LNCaP clone FGC (cell line): ENCODE results near the gene ANKMY2.

Experiments used
- DNase-seq: peaks from one replicate; pipeline ENCODE4 v3.0.0-alpha.2; 2011; ENCODE audit warnings: low read depth
- H3K4me3 ChIP-seq: 2 replicates; pipeline ENCODE4 v1.5.1; 2011; ENCODE audit warnings: mild to moderate bottlenecking, low read depth, low read length, control low read depth
- CTCF ChIP-seq: IDR thresholded peaks from 2 replicates; pipeline ENCODE4 v1.5.1; 2012; ENCODE audit warnings: mild to moderate bottlenecking; ENCODE audit not compliant: control insufficient read depth, insufficient read depth; ENCODE audit errors: extremely low read depth

Gene ANKMY2

GRCh38 chr7:16649196-16649595 is 3.6 kb upstream of the ANKMY2 start:
- DNase-seq, result no peak
- no peak overlapping the region for H3K4me3 ChIP-seq
- TF ChIP-seq CTCF, result no peak

GRCh38 chr7:16648551-16648950 is 3.0 kb upstream of the ANKMY2 start:
- no peak for TF ChIP-seq CTCF
- DNase-seq, result no peak
- no peak overlapping the region for H3K4me3 ChIP-seq

- H3K4me3 ChIP-seq, result peak overlapping the region; percentile 89
- no peak for DNase-seq
- TF ChIP-seq CTCF, result no peak
These were observed 1.9 kb upstream of the ANKMY2 start for GRCh38 chr7:16647435-16647960.

- TF ChIP-seq CTCF, result no peak
- peak overlapping the region; percentile 89 for H3K4me3 ChIP-seq
- no peak for DNase-seq
These were observed 1.0 kb upstream of the ANKMY2 start for GRCh38 chr7:16646472-16647072.

- H3K4me3 ChIP-seq, result peak overlapping the region; percentile 89
- no peak for TF ChIP-seq CTCF
- DNase-seq, result no peak
These were observed 640 bp downstream of the ANKMY2 start for GRCh38 chr7:16644636-16645592.

- no peak for DNase-seq
- peak overlapping the region; percentile 89 for H3K4me3 ChIP-seq
These were observed 1.4 kb downstream of the ANKMY2 start for GRCh38 chr7:16644157-16644556.

More at GRCh38 chr7:16644157-16644556, 1.4 kb downstream of the ANKMY2 start:
- no peak for TF ChIP-seq CTCF
